Right cardiac atrium (tissue), 5 donors: ENCODE data around the gene IGF1R. TPM values are rescaled to one million over a fixed set of nuclear protein-coding genes. Genes with fewer than 3 reads are reported as not detected.
A peak's percentile ranks its signal among the peaks of the same experiment; 100 is the strongest.
"Not testable (repeated sequence)": the region's sequence is repeated elsewhere in the genome, so short reads cannot be mapped to it uniquely, and the experiment has no call there.

Source experiments
- ATAC-seq, 2 donors: fragments of 200-7000 bp; cut with Tn5 transposase; one replicate each; pipeline versions ENCODE4 v1.8.0 to v1.9.1; 2020; ENCODE audit warnings: moderate library complexity in 2 of 2, mild to moderate bottlenecking in 1 of 2
- DNase-seq, 3 donors: peaks; one replicate each; pipeline ENCODE4 v3.0.0-alpha.2; 2020
- H3K27ac ChIP-seq: one replicate; pipeline ENCODE4 v1.5.1; 2013; ENCODE audit warnings: mild to moderate bottlenecking, low read length, control low read depth, moderate library complexity
- H3K27me3 ChIP-seq: one replicate; pipeline ENCODE4 v1.6.1; 2013; ENCODE audit not compliant: control insufficient read depth, insufficient read depth
- H3K4me1 ChIP-seq: one replicate; pipeline ENCODE4 v1.6.1; 2013; ENCODE audit warnings: low read length; ENCODE audit not compliant: control insufficient read depth, insufficient read depth
- H3K4me3 ChIP-seq: one replicate; pipeline ENCODE4 v1.5.1; 2013; ENCODE audit warnings: low read length, control low read depth
- H3K9me3 ChIP-seq: one replicate; pipeline ENCODE4 v1.6.1; 2013; ENCODE audit warnings: low read length; ENCODE audit not compliant: control insufficient read depth
- WGBS: extraction: QIAGEN DNeasy Blood & Tissue Kit; methylation state at CpG from one replicate; pipeline ENCODE4 v1.1.7; 2013; 5-methylcytosine and 5-hydroxymethylcytosine counted together
- intact Hi-C, 4 donors: fragments of 100-400 bp; cut with DNase I; formaldehyde crosslinking; loops; one replicate each; pipeline versions ENCODE4 v1.11.0 to v1.14.0; 2022 to 2023
- polyA plus RNA-seq: library from polyadenylated mRNA; stranded (reverse); fragments of 200-250 nt; gene quantifications from one replicate; pipeline ENCODE4 v1.2.3, GENCODE V29; 2013
- total RNA-seq, 4 donors: library from RNA; stranded (reverse); fragmentation: NEBNext Ultra II Directional; extraction: Animal tissue kit (Norgen Biotek cat#: 25700); gene quantifications; one replicate each; pipeline ENCODE4 v1.2.1, GENCODE V29; 2021
- donor health status: healthy with polysubstance abuse.
- donor health status: DM: no; HTN: yes; CAD: no.
- donor health status: DM: no; HTN: no; CAD: no.
- donor health status: DM: no; HTN: yes; CAD: no; lungs with severe emphysema.
- donor health status: DM: yes; HTN: yes; CAD: no.

IGF1R gene
- total and polyA plus RNA-seq, 5 donors, result 9.0 to 52.3 (median 34.4) TPM

DNA sequence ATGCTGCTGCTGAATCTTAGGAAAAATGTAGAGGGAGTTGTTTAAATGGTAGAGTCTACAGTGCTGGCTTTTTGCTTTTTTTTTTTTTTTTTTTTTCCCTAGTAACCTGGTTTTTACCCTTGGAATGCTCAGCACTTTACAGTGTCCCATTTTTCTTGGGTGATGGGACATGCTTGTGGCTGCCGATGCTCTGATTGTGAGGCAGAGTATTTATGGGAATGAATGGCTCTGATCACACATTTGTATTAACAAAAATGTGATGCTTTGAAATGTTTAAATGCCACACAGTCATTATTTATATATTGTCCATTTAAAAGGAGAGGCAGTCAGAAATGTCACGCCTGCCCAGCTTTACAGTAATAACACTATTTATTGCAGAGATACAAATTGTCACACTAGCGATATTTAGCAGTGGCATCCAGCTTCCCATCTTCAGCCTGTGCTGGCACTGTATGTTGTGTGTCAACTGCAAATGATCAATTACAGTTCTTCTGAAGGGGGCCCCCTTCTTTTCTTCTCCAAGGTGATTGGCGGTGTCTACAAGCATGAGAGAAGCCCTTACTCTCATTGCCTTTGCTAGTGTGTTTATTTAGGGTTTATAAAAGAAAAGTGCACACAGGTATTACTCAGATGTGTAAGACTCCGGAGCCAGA lies 30.9 kb upstream of the IGF1R start:
- Histone ChIP-seq H3K9me3 (no peaks in the 10 kb centered on the region), H3K27me3 (no peaks in the 10 kb centered on the region), H3K27ac (no peak overlapping the region), H3K4me1 (no peaks in the 10 kb centered on the region), H3K4me3 (no peak overlapping the region)
- DNase-seq, result no peak
- no peak for ATAC-seq
- intact Hi-C loops, result no loop called here
- 85% methylated on average over 5 of the region's 5 CpGs for WGBS

DNA sequence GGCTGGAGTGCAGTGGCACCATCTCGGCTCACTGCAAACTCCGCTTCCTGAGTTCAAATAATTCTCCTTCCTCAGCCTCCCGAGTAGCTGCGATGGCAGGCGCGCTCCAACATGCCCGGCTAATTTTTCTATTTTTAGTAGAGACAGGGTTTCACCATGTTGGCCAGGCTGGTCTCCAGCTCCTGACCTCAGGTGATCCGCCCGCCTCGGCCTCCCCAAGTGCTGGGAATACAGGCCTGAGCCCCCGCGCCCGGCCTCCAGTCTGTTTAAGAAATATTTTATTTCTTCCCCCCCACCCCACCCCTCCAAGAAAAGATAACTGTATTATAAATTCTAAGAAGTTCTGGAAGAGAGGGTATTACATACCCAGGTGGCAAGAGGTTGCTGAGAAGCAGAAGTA lies 29.8 kb upstream of the IGF1R start:
- H3K27me3 ChIP-seq, H3K27ac ChIP-seq, H3K4me1 ChIP-seq, intact Hi-C loops, ATAC-seq, H3K9me3 ChIP-seq, H3K4me3 ChIP-seq, DNase-seq: not testable (repeated sequence)
- WGBS, result 88% methylated on average over 13 of the region's 13 CpGs

DNA sequence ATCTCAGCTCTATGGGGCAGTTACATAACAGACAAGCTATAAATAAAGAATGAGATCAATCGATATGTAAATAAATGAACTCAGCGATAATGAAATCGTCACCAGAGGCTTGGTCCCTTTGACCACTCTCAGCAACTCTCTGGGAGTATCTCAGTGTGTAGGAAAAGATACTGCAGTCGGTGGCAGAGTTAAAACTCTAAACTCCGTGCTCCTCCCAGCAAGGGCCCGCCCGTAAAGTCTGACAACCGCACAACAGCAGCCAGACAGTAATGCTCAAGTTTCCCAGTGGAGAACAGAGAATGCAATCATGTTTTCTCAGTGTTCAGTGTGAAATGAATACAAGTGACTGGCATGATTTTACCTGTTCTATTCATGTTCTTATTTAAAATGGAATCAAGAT lies 28.3 kb upstream of the IGF1R start:
- intact Hi-C loops, result no loop called here
- WGBS, result 60% methylated on average over 8 of the region's 8 CpGs

DNA sequence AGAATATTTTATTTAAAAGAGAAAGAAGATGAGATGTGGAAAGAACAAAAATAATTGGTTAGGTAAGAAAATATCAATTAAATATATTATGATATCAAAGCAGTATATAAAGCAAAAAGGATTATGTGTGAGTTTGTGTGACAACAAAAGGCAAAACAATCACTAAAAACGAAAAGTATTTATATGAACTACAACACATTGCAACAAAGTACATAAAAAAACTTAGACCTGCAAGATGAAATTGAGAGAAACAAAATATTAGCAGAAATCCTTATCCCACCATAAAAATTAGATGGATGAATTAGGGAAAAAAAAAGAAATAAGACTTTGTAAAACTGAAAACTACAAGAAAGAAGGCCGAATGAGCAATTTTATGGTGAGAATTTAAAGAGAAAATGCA lies 27.3 kb upstream of the IGF1R start:
- no peaks in the 10 kb centered on the region for H3K27me3 ChIP-seq
- H3K9me3 ChIP-seq, result no peaks in the 10 kb centered on the region
- no peak for ATAC-seq
- intact Hi-C loops, result no loop called here
- H3K4me3 ChIP-seq, result no peak overlapping the region
- no peak for DNase-seq
- H3K27ac ChIP-seq, result no peak overlapping the region
- H3K4me1 ChIP-seq, result no peaks in the 10 kb centered on the region
- 64% methylated on average over 2 of the region's 2 CpGs for WGBS

More for the DNA sequence above, 28.3 kb upstream of the IGF1R start:
- Histone ChIP-seq H3K4me1 (no peaks in the 10 kb centered on the region), H3K27me3 (no peaks in the 10 kb centered on the region), H3K27ac (no peak overlapping the region), H3K9me3 (no peaks in the 10 kb centered on the region), H3K4me3 (no peak overlapping the region)
- ATAC-seq (no peak), DNase-seq (no peak)

DNA sequence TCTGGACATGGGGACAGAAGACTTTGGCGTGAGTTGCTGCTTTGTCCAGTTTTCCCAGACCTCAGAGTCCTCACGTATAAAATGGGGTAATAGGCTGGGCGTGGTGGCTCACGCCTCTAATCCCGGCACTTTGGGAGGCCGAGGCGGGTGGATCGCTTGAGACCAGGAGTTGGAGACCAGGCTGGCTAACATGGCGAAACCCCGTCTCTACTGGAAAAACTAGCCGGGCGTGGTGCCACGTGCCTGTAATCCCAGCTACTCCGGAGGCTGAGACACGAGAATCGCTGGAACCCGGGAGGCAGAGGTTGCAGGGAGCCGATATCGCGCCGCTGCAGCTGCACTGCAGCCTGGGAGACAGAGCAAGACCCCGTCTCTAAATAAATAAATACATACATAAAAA lies 22.7 kb upstream of the IGF1R start:
- intact Hi-C loops, result no loop called here
- Histone ChIP-seq H3K9me3 (no peaks in the 10 kb centered on the region), H3K27ac (no peak overlapping the region), H3K27me3 (no peaks in the 10 kb centered on the region), H3K4me3 (no peak overlapping the region), H3K4me1 (no peaks in the 10 kb centered on the region)
- 93% methylated on average over 22 of the region's 22 CpGs for WGBS
- ATAC-seq (no peak), DNase-seq (no peak)

DNA sequence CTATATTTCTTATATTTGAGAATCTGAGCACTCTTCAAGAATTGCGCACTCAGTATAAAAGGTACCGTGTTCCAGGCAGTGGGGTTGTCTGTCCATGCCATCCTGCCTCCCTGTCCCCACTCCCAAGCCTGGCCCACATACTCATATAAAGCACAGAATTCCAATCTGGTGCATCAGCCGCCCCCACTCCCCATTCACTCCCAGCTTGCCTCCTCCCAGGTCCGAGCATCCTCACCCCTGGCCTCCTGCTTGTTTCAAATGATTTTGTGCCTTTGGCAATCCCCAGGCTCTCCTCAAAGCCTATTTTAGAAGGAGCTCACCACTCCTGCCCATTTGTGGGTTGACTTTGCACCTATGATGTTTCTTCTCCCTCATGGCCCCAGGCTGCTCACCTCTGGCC lies 22.2 kb upstream of the IGF1R start:
- no peak for DNase-seq
- intact Hi-C loops, result no loop called here
- Histone ChIP-seq H3K4me3 (no peak overlapping the region), H3K9me3 (no peaks in the 10 kb centered on the region), H3K4me1 (no peaks in the 10 kb centered on the region), H3K27me3 (no peaks in the 10 kb centered on the region), H3K27ac (no peak overlapping the region)
- WGBS, result 80% methylated on average over 4 of the region's 4 CpGs
- no peak for ATAC-seq

DNA sequence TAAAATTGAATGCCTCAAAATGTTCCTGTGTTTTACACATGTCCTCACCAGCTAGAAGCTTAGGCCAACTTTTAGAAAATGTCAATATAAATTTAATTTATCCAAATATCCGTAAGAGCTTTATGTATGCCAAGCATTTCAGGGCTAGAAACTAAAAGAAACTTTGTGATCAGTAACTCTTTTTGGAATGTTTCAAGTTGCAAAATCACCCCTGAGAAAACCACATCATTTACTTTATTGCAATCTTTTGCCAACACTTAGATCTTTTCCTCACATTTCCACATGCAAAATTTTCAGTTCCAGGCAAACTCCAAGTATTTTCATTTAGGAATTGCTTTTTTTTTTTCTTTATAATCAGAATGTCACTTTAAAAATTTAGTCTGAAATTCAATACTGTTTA lies 20.1 kb upstream of the IGF1R start:
- no peak overlapping the region for H3K27ac ChIP-seq
- WGBS, result 91% methylated on average over 1 of the region's 1 CpG
- H3K27me3 ChIP-seq, result no peaks in the 10 kb centered on the region
- no peaks in the 10 kb centered on the region for H3K4me1 ChIP-seq
- no peaks in the 10 kb centered on the region for H3K9me3 ChIP-seq
- intact Hi-C loops, result no loop called here
- no peak for ATAC-seq
- no peak overlapping the region for H3K4me3 ChIP-seq
- no peak for DNase-seq

DNA sequence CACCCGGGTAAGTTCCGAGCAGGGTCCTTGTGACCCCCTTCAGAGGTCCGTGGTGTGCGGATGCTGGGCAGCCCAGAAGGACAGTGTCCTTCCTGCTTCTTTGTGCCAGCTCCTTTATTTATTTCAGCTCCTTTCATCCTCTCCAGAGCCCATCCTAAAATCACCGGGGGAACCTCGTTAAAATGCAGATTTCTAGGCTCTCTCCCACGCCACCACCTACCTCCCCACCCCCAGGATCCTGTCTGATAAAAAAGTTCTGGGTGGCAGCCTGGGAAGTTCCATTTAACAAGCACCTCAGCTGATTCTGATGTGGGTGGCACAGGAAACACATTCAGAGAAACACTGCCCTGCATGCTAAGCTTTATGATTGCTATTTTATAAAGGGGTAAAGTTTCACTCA lies 12.5 kb upstream of the IGF1R start:
- 52% methylated on average over 7 of the region's 7 CpGs for WGBS
- Histone ChIP-seq H3K4me3 (no peak overlapping the region), H3K27me3 (no peaks in the 10 kb centered on the region), H3K4me1 (no peaks in the 10 kb centered on the region), H3K9me3 (no peaks in the 10 kb centered on the region), H3K27ac (no peak overlapping the region)
- ATAC-seq, result no peak
- intact Hi-C loops, result loop anchor here in 1 of 4 donors (10.0 kb wide), 1 partner anchor 439 kb away; no protein-coding TSS in a partner anchor
- DNase-seq, result no peak

DNA sequence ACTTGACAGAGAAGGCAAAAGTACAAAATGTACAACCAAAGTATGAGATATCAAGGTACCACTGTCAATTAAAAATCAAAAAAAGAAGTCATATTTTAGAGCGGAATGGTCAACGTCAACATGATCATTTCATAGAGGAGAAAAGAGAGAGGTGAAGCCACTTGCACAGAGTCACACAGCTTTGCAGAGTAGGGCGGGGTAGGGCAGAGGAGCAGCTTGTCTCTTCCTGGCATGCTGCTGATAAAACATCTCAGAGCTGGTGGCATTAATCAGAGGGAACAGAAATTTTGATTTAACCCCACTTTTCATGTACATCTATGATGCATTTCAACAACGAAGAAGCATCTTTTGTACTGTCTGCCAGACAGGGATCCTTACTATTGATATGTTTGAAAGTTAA lies 5.2 kb upstream of the IGF1R start:
- WGBS, result 86% methylated on average over 4 of the region's 4 CpGs
- no peak for DNase-seq
- Histone ChIP-seq H3K4me3 (no peak overlapping the region), H3K9me3 (no peaks in the 10 kb centered on the region), H3K4me1 (no peaks in the 10 kb centered on the region), H3K27ac (no peak overlapping the region), H3K27me3 (peaks cover 3% of the 10 kb centered on the region)
- ATAC-seq, result no peak
- intact Hi-C loops, result loop anchor here in 3 of 4 donors (10.0 kb wide), 3 partner anchors 118 to 422 kb away; no protein-coding TSS in a partner anchor

DNA sequence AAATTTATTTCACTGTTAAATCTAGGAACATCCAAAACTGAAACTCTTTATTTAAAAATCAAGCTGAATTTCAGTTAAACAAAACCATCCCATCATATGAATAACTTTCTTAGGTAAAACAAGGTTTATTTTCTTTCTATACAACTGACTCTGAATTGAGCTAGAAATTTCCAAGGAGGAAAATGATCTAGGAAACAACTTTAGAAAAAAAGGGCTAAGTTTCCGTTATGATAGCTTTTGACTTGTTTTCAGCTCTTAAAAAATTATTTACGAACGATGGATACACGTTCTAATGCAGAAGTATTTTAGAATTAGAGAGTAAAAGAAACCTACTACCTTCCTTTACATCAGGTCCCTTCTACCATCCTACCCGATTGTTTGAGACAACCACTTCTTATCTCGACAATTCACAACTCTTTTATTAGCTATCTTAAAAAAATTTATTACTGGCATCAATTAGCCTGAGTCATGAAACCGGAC lies 1.8 kb upstream of the IGF1R start:
- DNase-seq, result no peak
- Histone ChIP-seq H3K4me1 (no peaks in the 10 kb centered on the region), H3K27me3 (peaks cover 3% of the 10 kb centered on the region), H3K9me3 (no peaks in the 10 kb centered on the region), H3K27ac (no peak overlapping the region), H3K4me3 (peak overlapping the region; percentile 100)
- intact Hi-C loops, result loop anchor here (5.0 to 10.0 kb wide), 5 partner anchors 122 to 418 kb away; no protein-coding TSS in a partner anchor
- WGBS, result 8% methylated on average over 7 of the region's 7 CpGs
- ATAC-seq, result no peak

DNA sequence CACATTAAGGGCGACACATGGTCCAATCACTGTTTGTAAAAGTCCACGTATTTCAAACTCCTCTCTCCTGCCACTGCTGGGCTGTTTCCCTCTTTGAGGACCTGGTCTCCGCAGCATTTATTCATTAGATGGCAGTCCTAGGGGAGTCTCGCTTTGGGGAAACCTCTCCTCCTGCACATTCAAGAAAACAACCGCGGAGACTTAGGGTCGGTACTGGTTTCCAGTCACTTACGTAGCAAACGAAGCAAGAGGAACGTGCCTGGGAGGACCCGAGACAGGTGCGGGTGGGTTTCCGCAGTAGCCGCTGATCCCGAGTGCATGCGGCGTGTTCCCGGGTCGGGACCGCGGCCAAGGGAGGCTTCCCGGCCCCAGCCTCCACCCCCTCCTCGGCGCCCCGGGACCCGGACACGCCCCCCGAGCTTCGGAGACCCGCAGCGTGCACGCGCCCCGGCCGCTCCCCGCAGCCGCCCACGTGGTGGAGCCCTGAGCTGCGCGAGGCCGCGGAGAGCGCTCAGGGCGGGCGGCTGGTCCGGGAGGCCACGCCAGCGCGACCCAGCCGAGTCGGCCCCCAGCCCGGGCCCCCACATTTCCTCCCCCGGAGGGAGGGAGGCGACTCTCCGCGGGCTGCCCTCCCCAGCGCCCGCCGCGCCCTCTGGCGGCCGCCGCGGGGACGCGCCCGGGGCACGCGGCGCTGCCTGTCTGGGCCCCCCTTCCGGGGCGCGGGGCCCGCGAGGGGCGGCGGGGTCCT lies 1.1 kb upstream of the IGF1R start:
- peak overlapping the region; percentile 78 for H3K27ac ChIP-seq
- H3K9me3 ChIP-seq, result no peaks in the 10 kb centered on the region
- H3K27me3 ChIP-seq, result peaks cover 3% of the 10 kb centered on the region
- intact Hi-C loops, result loop anchor here (5.0 to 10.0 kb wide), 5 partner anchors 122 to 418 kb away; no protein-coding TSS in a partner anchor
- peak; percentile 57 to 64 for ATAC-seq
- peak overlapping the region; percentile 100 for H3K4me3 ChIP-seq
- no peaks in the 10 kb centered on the region for H3K4me1 ChIP-seq
- peak; percentile 79 to 90 (median 90) for DNase-seq
- WGBS, result under 1% methylated on average over 77 of the region's 77 CpGs
